GM21619 (cell line): Measurements from ENCODE around the gene PRSS27.
A peak's percentile ranks its signal among the peaks of the same experiment; 100 is the strongest.

ENCODE experiments used
- ATAC-seq: cut with Tn5 transposase; IDR thresholded peaks from one replicate; pipeline ENCODE4 v1.9.1; 2021; ENCODE audit not compliant: unreplicated experiment

The PRSS27 gene

GRCh38 chr16:2720064-2720457, at the start of gene PRSS27:
Gene PRSS27 (minus strand): TSS chr16:2720224. CDS start chr16:2720160, 64 bp downstream.
- no peak for ATAC-seq

GRCh38 chr16:2769675-2770056, 49.6 kb upstream of the PRSS27 start:
- ATAC-seq: no peak

GRCh38 chr16:2769100-2769529, 49.1 kb upstream of the PRSS27 start:
- no peak for ATAC-seq

GRCh38 chr16:2768403-2769089, 48.5 kb upstream of the PRSS27 start:
- ATAC-seq: no peak

GRCh38 chr16:2767891-2768290, 47.9 kb upstream of the PRSS27 start:
- ATAC-seq: no peak

GRCh38 chr16:2767140-2767731, 47.2 kb upstream of the PRSS27 start:
- no peak for ATAC-seq

- no peak for ATAC-seq
Observed at GRCh38 chr16:2766430-2767139, 46.6 kb upstream of the PRSS27 start.

GRCh38 chr16:2765462-2766404, 45.7 kb upstream of the PRSS27 start:
- ATAC-seq: no peak

- no peak for ATAC-seq
Observed at GRCh38 chr16:2764718-2765117, 44.7 kb upstream of the PRSS27 start.

- no peak for ATAC-seq
Observed at GRCh38 chr16:2763173-2763572, 43.1 kb upstream of the PRSS27 start.

GRCh38 chr16:2762711-2763110, 42.7 kb upstream of the PRSS27 start:
- ATAC-seq: no peak

- no peak for ATAC-seq
Observed at GRCh38 chr16:2761886-2762583, 42.0 kb upstream of the PRSS27 start.

- no peak for ATAC-seq
Observed at GRCh38 chr16:2761472-2761871, 41.4 kb upstream of the PRSS27 start.

- no peak for ATAC-seq
Observed at GRCh38 chr16:2757344-2757743, 37.3 kb upstream of the PRSS27 start.

- no peak for ATAC-seq
Observed at GRCh38 chr16:2756288-2757015, 36.4 kb upstream of the PRSS27 start.

- no peak for ATAC-seq
Observed at GRCh38 chr16:2755158-2755557, 35.1 kb upstream of the PRSS27 start.

GRCh38 chr16:2753733-2754020, 33.7 kb upstream of the PRSS27 start:
- no peak for ATAC-seq

GRCh38 chr16:2752850-2753732, 33.1 kb upstream of the PRSS27 start:
- ATAC-seq: peak; percentile 18
